GM10847 (cell line): Measurements from ENCODE around the gene ANKRD6.

Experiments
- POLR2A ChIP-seq: IDR thresholded peaks from 2 replicates; pipeline ENCODE4 v1.6.1; 2011; ENCODE audit not compliant: insufficient read length; ENCODE audit errors: extremely low read depth

Gene ANKRD6

GRCh38 chr6:89644864-89645263, 211.9 kb downstream of the ANKRD6 start:
- no peak for TF ChIP-seq POLR2A

- TF ChIP-seq POLR2A = no peak
Measured at GRCh38 chr6:89649682-89650081, 216.7 kb downstream of the ANKRD6 start.

- no peak for TF ChIP-seq POLR2A
Measured at GRCh38 chr6:89650579-89650978, 217.6 kb downstream of the ANKRD6 start.

- no peak for TF ChIP-seq POLR2A
Measured at GRCh38 chr6:89655122-89655521, 222.2 kb downstream of the ANKRD6 start.

GRCh38 chr6:89657445-89658158, 224.7 kb downstream of the ANKRD6 start:
- no peak for TF ChIP-seq POLR2A

- no peak for TF ChIP-seq POLR2A
Measured at GRCh38 chr6:89660981-89661380, 228.0 kb downstream of the ANKRD6 start.

- no peak for TF ChIP-seq POLR2A
Measured at GRCh38 chr6:89661559-89661958, 228.6 kb downstream of the ANKRD6 start.

- no peak for TF ChIP-seq POLR2A
Measured at GRCh38 chr6:89662659-89663223, 229.8 kb downstream of the ANKRD6 start.

- no peak for TF ChIP-seq POLR2A
Measured at GRCh38 chr6:89667872-89668556, 235.1 kb downstream of the ANKRD6 start.

- TF ChIP-seq POLR2A = no peak
Measured at GRCh38 chr6:89669002-89669401, 236.1 kb downstream of the ANKRD6 start.

- TF ChIP-seq POLR2A = no peak
Measured at GRCh38 chr6:89670935-89671565, 238.1 kb downstream of the ANKRD6 start.

- TF ChIP-seq POLR2A = no peak
Measured at GRCh38 chr6:89675949-89676748, 243.2 kb downstream of the ANKRD6 start.

GRCh38 chr6:89678531-89678930, 245.6 kb downstream of the ANKRD6 start:
- no peak for TF ChIP-seq POLR2A

- TF ChIP-seq POLR2A = no peak
Measured at GRCh38 chr6:89679215-89680120, 246.5 kb downstream of the ANKRD6 start.
